Measurements from ENCODE around the gene TNNT3.

- no peak for TF ChIP-seq GATA2 (IDR thresholded peaks at IDR 0.05; ENCODE audit: low read depth, low read length)
- TF ChIP-seq GATA3 (IDR thresholded peaks at IDR 0.05; ENCODE audit: low read depth, low read length) = no peak
These were observed 38.9 kb downstream of the TNNT3 start for GRCh38 chr11:1958367-1958766.
